Activated CD8-positive, alpha-beta memory T cell treated with anti-CD3 and anti-CD28 coated beads for 24 hours (primary cell): Measurements from ENCODE around the gene UQCR10.

ENCODE experiments used
- DNase-seq: peaks from one replicate; pipeline ENCODE4 v3.0.0-alpha.2; 2020

The UQCR10 gene

DNA sequence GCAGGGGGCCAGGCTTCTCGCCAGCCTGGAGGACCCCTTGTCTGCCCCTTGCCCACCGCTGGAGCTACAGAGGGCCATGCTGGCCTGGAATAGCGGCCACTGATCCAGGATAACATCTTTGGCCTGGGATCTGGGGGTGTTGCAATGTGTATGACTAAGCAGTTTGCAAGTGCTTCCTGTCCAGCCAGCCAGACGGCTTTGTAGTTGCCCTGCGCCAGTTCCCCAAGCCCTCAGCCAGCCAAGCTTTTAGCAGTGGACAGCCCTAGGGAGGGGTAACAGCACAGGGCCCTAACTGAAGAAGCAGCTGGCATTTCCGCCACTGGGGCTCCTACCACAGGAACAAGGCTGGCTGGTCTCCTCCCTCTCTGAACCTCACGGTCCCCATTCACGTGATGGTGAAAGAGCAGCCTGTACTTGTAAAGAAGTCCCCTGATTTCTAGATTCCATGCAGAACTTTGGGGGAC, 32.1 kb downstream of the UQCR10 start:
- no peak for DNase-seq

DNA sequence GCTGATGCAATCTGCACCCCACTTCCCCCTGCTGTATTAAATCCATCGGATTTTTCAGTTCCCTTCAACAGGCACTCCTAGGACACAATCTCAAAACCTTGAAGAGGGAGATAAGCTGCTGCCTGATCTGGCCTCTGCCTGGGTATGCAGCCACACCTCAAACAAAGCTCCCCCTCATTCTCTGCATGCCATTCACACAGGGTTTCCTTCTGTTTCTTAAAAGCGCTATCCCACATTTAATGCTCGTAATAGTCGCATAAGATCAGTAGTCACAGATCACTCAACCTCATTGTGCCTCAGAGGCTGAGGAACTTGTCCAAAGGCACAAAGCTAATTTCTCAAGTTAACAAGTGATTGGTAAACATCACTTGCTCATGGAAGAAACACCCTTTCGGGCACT, 34.0 kb downstream of the UQCR10 start:
- no peak for DNase-seq

DNA sequence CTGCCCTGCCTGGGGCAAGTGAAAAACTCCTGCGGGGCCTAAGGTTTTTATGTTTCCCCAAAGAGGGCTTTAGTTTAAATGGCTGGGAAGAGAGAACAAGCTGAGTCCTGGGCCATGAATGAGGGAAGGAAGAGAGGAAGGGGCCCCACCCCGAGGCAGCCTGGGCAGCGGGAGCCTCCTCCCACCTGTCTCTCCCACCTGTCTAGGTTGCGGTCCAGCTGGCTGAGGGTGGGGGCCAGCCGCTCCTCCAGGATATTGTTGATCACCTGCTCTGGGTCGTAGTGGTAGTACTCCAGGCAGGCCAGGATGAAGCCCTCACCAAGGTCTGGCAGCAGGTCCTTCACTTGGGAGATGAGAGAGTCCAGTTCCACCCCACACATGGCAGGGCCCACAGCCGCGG, 34.6 kb downstream of the UQCR10 start:
- no peak for DNase-seq

DNA sequence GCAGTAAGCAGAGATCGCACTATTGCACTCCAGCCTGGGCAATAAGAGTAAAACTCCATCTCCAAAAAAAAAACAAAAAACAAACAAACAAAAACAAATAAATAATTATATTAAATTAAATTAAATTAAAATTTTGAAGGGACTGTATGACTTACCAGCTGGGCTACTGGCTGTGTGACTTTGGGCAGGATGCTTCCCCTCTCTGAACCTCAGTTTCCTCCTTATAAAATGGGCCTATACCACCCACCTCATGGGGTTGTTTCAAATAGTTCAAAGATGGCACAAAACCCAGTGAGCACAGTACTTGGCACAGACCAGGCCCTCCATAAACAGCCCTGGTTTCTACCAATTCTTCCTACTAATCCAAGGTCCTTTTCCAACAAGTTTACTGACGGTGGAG, 36.0 kb downstream of the UQCR10 start:
- no peak for DNase-seq

DNA sequence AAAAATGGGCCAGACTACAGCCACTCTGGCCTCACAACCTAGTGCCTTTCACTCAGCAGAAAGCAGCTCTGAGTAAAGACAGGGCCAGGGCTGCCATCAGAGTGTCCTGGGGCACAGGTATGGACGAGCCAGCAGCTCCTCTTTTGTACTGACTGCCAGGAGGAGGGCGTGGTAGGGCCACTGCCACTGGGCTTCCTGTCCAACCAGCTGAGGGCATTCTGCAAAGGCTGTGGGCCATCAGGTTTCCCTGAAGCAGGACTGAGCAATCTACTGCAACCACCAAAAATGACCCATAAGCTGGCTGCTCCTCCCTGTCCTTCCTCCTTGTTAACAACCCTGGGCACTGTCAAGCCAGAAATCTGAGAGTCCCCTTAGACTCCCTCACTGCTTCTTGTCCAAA, 37.8 kb downstream of the UQCR10 start:
- no peak for DNase-seq

DNA sequence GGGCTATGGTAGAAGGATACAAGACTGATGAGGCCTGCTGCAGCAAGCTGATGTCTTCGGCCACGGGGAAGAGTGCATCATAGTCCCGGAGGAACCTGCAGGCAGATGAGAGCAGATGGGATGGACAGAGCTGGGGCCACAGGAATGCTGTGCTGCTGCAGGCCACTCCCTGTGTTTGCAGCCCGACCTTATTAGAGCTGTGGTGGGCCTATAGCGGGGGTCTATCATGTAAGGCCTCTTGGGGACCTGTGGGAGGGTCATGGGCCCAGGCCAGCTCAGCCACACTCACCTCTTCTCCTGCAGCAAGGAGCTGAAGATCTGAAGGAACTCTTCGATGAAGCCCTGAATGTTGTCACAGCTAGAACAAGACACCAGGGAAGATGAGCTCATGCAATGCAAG, 39.0 kb downstream of the UQCR10 start:
- no peak for DNase-seq

DNA sequence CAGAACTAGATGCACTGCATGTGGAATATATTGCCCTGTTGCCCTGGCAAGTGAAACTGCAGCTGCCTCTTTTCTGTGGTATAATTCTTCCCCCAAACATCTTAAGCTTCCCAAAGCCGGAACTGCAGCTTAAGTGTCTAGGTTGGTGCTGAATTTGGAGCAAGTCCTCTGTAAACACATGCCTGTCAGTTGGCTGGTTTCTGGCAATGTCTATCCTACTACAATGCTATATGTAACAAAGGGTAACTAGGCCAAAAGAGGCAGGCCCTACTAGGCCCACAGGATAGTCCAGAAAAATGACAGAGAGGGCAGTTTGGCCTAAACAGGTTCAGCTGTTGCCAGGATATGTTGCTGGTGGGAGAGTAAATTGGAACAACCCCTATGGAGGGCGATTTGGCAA, 43.0 kb downstream of the UQCR10 start:
- no peak for DNase-seq

DNA sequence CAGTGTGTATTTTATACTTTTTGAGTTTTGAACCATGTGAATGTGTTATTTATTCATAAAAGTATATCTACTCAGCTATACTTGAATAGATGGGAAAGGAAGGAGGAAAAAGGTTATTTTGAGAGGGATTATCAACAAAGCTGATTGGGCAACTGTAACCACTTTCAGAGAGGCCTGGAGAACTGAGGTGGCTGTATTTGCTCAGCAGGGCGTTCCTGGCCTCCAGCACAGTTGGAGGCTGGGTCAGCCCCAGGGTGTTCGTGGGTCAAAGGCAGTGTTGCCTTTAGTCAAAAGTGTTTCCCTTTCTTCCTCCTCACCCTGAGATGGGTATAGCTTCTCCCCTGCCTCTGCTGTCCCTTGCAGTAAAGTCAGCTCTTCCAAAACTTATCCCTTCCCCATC, 44.2 kb downstream of the UQCR10 start:
- DNase-seq, result no peak

DNA sequence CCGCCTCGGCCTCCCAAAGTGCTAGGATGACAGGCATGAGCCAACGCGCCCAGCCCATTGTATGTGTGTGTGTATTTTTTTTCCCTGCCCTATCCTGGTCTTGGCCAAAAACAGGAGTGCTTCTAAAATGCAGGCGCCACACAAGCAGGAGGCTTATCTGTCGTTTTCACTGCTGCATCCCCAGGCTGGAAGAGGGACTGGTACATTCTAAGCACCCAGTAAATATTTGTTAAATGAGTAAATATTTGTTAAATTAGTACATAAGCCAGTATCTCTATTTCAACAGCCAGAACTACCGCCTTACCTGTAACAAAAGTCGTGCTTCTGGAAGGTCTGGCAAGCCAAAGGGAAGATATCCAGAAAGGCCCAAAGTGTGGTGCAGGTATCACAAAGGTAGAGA, 46.0 kb downstream of the UQCR10 start:
- no peak for DNase-seq

DNA sequence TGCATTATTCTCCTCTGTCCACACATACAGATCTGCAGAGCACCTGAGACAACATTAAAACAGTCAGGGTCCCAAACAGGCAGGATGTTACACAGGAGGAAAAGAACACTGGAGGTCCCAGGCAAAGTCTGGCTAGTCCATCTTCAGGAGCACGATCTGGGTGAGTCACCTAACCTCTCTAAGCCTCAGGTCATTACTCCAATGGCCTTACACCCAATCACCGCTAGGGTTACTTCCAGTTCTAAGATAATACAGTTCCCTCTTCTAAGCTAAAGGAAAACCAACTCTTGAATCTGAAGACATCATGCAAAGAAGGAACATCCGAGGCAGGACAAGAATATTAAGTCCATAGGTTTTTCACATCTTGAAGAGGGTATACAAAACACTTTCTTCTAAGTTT, 46.4 kb downstream of the UQCR10 start:
- no peak for DNase-seq

DNA sequence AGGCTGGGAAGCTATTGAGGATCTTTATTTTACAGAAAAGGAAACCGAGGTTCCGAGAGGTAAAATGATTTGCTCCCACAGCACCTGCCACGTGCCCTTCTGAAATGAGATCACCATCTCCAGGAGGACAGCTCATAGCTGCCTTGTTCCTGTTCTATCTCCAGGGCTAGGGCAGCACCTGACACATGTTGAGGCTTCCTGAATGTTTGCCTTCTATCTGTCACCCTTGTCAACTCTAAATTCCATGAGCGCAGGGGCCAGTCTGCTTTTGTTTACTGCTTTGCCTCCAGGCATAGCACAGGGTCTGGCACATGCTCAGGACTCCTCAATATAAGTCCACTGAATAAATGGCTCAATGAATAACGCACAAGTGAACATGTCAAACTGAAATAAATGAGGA, 46.8 kb downstream of the UQCR10 start:
- no peak for DNase-seq

DNA sequence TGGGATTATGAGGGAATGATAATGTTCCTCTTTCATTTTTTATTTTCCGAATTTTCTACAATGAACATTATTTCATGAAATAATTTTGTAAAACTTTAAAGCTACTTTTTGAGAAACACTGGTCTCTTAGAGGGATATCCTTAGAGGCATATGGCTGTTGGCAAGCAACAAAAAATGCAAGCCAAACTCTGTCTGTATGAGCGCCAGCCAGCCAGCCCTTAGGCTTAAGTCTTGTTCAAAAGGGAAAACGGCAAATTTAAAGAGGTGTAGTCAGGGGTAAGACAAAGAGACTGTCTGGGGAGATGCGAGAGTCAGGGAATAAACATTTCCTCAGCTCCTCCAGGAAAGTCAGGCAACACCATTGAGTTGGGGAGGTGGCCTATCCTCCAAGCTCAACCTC, 48.4 kb downstream of the UQCR10 start:
- DNase-seq, result no peak

DNA sequence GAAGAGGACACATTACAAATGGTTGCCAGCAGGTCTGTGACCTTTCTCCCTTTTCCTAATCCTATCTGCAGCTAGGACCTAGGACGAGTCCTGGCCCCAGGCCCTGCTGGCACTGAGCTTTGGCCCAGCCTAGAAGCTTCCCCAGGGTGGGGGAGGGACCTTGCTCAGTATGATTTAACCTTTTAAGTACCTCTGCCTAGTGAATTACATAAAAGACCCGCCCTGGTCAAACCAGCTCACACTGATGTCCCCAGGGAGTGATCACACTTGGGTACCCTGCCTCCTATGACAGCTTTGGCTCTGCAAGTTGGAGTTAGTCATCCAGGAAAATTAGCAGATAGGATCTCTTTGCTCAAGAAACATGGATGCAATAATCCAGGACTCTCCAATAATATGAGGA, 49.0 kb downstream of the UQCR10 start:
- no peak for DNase-seq

DNA sequence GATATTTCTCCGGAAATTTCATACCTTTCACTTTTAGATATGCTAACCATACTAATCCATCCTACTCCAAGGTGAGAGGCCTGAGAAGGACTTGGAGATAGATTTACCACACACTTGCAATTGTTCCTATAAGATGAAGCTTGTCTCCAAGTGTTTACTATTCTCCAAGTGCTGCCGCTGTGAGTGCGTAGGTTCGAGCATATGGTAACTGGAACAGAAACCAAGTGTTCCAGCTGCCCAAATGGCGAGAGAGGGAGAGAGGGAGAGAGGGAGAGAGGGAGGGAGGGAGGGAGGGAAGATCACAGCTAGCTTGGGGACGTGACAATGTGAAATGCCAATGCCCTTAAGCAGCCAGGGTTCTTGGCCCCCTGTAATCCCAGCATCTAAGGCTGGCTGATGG, 49.4 kb downstream of the UQCR10 start:
- DNase-seq, result no peak

DNA sequence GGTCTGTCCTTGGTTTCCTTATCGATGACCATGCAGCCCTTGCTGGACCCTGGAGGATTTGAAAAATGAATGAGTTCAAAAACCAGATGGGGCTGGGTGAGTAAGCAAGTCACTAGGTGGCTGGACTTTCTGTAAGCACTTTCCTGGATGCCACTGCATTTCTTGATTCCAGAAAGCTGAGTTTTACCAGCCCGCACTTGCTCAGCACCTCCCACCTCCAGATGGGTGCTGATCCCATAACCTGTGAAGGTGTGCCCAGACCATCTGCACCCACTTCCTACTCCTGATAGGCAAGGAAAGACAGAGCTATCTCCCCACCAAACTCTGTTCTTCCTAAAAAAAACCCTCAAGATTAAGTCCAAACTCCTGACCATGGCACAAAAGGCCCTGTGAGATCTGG, 49.8 kb downstream of the UQCR10 start:
- no peak for DNase-seq

DNA sequence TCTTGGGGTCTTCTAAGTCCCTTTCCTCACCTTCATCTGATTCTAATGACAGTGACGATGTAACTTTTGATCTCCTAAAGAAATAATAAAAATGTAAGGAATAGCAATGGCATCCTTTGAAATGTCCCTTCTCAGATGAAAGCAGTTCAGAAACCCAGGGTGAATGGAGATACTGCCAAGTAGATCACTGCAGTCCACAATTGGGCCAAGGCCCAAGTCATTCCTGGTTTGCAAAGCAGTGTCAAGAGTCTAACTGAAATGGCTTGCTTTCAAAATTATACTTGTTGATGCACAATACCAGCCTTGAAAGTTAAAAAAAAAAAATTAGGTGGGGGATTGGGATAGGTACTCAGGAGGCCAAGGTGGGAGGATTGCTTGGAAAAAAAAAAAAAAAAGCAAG, 50.6 kb downstream of the UQCR10 start:
- DNase-seq, result no peak

DNA sequence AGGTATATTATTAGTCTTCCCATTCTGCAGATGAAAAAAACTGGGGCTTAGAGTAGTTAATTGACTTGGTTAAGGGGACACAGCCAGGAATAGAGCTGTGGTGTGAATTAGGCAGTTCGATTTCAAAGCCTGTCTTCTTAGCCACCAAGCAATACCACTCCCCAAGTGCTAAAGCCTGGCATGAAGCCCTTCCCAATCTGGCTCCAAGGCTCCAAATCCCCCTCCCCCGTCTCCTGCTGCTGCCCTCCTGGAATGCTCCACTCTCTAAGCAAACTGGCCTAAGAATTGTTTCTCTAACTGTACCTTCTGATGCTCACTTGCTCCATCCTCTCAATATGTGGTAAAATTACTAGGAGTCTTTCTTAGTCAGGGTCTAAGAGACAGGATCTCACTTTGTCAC, 52.3 kb downstream of the UQCR10 start:
- DNase-seq, result no peak
